NCI-H345 (cell line): Measurements from ENCODE around the gene ADARB2.

Experiments used
- DNase-seq: peaks from one replicate; lab custom pipeline; 2025; lab: John Stamatoyannopoulos, UW

The ADARB2 gene

DNA sequence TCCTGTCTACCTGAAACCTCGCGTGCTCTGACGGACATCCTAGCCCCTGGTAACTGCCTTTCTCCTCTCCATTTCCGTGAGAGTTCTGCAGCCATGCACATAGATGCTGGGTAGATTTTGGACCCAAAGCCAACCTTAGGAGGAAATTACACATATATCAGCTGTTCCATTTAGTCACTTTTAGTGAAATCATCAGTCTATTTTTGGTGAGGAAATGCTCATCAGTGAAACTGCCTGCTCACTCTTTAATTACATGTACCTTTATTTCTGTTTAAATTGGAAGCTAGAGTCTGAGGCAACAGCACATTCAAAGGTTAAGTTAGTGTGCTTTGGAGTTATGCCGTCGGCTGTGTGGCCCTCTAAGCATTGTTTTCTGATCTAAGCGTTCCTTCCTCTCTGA is 449.8 kb downstream of the ADARB2 start:
- DNase-seq, result no peak

DNA sequence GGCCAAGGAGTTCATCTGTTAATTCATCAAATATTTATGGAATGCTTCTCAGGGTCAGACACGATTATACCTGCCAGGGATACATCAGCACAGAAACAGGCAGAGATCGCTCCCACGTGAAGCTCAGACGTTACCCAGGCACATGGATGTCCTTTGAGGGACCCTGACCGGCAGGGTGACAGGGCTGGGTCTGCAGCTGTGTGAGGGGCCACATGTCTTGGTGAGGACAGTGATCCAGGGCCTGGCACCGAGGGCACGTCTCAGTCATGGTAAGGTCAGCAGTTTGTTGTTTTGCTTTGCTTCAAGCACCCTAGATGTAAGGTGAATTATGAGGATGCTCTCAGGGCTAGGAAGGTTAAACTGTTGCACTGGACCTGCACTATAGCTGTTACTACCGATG is 453.2 kb downstream of the ADARB2 start:
- no peak for DNase-seq

- no peak for DNase-seq
Observed at GRCh38 chr10:1281405-1281782, 455.9 kb downstream of the ADARB2 start.

DNA sequence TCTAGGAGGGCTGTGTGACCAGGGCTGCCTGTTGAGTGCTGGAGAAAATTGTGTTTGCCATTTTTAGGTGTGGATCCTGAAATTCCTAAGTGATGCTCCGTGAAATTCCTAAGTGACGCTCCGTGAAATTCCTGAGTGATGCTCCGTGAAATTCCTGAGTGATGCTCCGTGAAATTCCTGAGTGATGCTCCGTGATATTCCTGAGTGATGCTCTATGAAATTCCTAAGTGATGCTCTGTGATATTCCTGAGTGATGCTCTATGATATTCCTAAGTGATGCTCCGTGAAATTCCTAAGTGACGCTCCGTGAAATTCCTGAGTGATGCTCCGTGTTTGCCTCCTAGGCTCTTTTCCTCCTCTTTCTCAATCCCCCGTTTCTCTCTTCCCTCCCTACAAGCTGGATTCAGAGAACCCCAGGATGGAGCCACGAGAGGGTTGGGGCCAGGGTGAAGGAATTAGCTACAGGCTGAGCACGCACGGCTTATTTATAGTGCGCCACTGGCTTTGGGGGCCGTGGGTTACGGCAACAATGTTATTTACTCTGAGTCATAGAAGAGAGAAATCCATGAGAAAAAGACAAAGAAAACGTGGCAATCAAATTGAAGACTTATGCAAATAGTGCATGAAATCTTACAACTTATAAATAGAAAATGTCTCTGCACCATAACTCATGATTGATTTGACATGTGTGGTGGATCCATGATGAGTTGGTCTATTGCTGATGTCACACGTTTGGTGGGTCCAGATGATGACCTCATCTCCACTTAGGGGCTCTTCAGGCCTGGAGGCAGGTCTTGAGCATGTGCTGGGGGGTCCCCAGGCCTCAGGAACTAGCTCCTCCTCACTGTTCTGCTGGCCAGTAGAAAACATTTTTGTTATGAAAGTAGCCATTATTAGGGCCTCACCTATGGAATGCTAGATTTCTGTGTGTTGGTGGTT is 456.6 kb downstream of the ADARB2 start:
- no peak for DNase-seq

- DNase-seq, result no peak
Observed at GRCh38 chr10:1278306-1278705, 459.0 kb downstream of the ADARB2 start.

GRCh38 chr10:1274701-1275544 is 462.4 kb downstream of the ADARB2 start:
- DNase-seq, result no peak

GRCh38 chr10:1274111-1274661 is 463.1 kb downstream of the ADARB2 start:
- no peak for DNase-seq

- DNase-seq, result no peak
Observed at GRCh38 chr10:1273372-1274105, 463.8 kb downstream of the ADARB2 start.

DNA sequence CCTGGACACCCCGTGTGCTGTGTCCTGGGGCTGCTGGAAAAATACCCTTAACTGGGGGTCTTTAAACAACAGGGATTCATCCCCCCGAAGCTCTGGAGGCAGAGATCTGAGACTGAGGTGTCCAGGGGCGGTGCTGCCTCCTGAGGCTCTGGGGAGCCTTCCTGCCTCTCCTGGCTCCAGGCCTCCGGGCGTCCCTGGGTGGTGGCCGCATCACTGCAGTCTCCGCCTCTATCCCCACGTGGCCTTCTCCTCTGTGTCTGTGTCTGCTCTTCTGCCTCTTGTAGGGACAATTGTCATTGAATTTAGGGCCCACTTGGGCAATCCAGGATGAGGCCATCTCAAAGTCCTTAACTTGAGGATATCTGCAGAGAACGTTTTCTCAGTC is 464.6 kb downstream of the ADARB2 start:
- DNase-seq, result no peak

- DNase-seq, result no peak
Observed at GRCh38 chr10:1272079-1272776, 465.1 kb downstream of the ADARB2 start.

DNA sequence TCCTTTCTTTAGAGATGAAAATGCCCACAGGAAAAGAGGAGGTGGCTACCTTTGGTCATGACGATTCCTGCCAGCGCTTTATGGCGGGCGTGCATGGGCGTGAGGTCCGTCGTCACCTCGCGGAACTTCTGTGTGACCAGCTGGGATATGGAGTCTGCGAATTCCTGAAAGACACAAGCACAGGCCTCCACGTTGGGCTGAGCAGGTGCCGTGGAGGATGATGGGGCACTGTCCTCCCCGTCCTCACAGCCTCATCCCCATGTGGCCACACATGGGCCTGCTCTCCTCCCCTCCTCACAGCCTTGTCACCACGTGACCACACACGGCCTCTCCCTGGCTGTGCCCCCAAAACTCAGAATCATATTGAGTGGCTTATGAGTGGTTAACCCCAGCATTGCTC is 466.4 kb downstream of the ADARB2 start:
- no peak for DNase-seq

DNA sequence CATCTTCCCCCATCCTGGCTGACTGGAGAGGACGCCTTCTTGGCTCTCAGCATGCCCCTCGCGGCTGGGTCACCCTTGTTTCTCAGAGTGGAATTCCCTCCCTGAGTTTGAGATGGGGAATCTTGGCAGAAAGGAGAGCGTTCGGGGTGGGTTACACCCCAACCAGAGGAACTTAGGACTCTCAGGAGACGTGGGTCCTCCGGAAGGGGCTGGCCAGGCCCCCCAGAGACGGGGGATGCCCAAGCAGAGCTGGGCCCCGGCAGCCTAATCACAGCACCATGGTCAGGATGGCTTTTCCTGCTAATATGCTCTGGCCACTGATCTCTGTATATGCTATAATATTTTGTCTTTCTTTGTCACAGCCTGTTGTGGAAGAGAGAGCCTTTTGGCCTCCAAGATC is 466.8 kb downstream of the ADARB2 start:
- no peak for DNase-seq

DNA sequence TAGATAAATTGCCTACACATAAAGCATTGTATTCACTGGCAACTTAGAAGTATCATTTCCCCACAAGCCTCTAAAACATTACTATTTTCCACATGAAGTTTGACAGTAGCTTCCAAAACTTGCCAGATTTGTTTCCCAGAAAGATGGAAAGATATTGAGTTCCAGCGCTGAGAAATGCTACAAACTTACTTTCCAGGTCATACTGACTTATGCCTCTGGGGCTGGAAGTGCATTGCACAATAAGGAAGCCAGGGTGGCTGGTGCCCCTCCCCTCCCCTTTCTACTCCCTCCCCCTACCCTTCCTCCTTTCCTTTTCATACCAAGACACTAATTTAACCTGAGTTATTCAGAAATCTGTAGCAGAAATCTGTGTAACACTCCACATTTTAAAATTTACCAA is 468.5 kb downstream of the ADARB2 start:
- DNase-seq, result no peak

DNA sequence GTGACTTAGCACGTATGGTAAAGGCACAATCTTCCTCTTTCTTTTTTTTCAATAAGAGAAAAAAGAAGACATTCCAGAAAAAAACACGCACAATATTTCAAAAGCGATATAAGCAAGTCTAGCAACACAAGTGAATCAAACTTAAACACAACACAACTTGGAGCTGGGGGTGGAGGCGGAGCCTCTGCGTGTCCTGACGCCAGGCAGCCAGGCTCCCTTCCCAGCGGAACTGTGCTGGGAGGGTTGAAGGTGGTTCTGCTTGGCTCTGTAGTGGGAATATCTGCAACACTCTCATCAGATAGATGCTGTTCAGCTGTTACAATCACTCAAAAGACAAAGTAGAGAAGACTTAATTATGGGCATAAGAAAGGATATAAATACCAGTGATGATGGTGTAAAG is 469.8 kb downstream of the ADARB2 start:
- no peak for DNase-seq

GRCh38 chr10:1267148-1267547 is 470.2 kb downstream of the ADARB2 start:
- DNase-seq, result no peak

DNA sequence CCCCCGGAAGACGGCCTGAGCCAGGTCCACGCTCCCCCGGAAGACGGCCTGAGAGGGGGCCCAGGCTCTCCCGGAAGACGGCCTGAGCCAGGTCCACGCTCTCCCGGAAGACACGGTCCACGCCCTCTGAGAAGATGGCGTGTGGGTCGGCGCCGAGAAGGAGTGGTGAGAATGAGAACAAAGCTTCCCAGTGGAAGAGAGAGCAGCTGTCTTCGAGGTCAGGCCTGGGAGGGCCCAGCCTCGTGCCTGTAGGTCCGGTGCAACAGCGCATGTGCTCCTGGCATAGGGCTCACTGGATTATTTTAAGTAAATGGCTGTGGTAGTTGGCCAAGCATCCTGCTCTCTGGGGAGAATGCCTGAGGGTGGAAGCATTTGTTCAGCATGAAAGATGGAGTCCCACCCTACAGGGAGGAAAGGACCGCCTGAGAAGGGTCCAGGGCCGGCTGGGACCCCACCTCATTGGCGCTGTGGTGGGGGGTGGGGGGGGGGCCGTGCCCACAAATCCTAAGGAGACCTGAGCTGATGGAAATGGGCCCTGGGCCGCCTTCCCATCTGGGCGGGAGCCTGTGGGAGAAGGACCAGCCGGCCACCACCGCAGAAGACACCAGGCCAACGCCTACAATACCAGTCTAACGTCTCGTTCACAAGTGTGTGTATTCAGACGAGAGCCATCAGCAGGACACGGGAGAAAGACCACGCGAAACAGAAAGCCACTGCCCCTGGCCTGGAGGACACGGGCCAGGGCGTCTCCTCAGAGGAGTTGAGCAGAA is 471.1 kb downstream of the ADARB2 start:
- DNase-seq, result no peak

- no peak for DNase-seq
Observed at GRCh38 chr10:1264001-1264400, 473.3 kb downstream of the ADARB2 start.

DNA sequence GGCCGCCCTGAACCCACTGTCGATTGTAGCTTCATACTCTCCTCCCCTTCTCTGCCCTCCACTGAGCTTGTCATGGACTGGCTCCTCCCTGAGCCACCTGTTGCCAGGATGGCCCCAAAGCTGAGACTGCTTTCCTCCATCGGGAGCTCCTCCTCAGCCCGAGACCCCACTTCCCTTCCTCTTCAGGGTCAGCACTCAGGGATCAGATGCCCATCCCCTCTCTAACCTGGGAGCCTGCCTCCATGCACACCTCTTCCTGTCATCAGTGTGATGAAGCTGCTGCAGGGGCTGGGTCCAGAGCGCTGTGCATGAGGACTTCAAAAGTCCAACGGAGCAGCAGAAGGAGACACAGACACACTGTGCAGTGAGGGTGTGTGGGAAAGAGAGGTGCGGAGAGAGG is 480.1 kb downstream of the ADARB2 start:
- DNase-seq, result no peak

DNA sequence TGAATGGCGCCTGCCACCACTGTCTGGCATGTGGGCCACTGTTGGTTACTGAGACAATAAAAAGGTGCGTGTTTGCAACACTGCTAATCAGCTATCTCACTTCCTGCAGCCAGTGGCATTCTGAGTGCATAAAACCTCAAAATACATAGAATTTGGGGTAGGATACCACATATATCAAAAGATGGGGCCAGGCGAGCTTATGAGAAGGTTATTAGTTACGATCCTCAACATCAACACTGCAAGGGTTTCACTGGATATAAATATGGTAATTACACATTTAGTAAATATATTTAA is 480.9 kb downstream of the ADARB2 start:
- no peak for DNase-seq

- DNase-seq, result no peak
Observed at GRCh38 chr10:1255600-1256431, 481.5 kb downstream of the ADARB2 start.
